GM21717 (cell line): ENCODE data around the gene PLAGL2.
"Not testable (repeated sequence)": the region's sequence is repeated elsewhere in the genome, so short reads cannot be mapped to it uniquely, and the experiment has no call there.

Source experiments
- ATAC-seq: cut with Tn5 transposase; IDR thresholded peaks from one replicate; pipeline ENCODE4 v1.9.1; 2021; ENCODE audit warnings: mild to moderate bottlenecking, moderate library complexity; ENCODE audit not compliant: unreplicated experiment

The PLAGL2 gene

GRCh38 chr20:32207626-32208498, at the start of gene PLAGL2, which contains the start of gene POFUT1:
Gene PLAGL2, minus strand, starts transcription at chr20:32207743. Its CDS starts 5,565 bp downstream, at chr20:32202178.
Gene POFUT1, plus strand, starts transcription at chr20:32207880. Its CDS starts 62 bp downstream, at chr20:32207942.
- ATAC-seq = peak; percentile 74

GRCh38 chr20:32252189-32252588, 44.6 kb upstream of the PLAGL2 start:
- no peak for ATAC-seq

- no peak for ATAC-seq
These were observed 43.9 kb upstream of the PLAGL2 start for GRCh38 chr20:32251470-32251869.

- no peak for ATAC-seq
These were observed 41.6 kb upstream of the PLAGL2 start for GRCh38 chr20:32249030-32249738.

GRCh38 chr20:32248043-32248442, 40.5 kb upstream of the PLAGL2 start:
- no peak for ATAC-seq

GRCh38 chr20:32246208-32246607, 38.7 kb upstream of the PLAGL2 start:
- ATAC-seq = not testable (repeated sequence)

GRCh38 chr20:32244959-32245358, 37.4 kb upstream of the PLAGL2 start:
- no peak for ATAC-seq

GRCh38 chr20:32244150-32244823, 36.7 kb upstream of the PLAGL2 start:
- ATAC-seq = no peak

- ATAC-seq = no peak
These were observed 34.3 kb upstream of the PLAGL2 start for GRCh38 chr20:32241807-32242206.

GRCh38 chr20:32240205-32240604, 32.7 kb upstream of the PLAGL2 start:
- ATAC-seq = no peak

- no peak for ATAC-seq
These were observed 31.2 kb upstream of the PLAGL2 start for GRCh38 chr20:32238483-32239425.

GRCh38 chr20:32237419-32237818, 29.9 kb upstream of the PLAGL2 start:
- ATAC-seq = no peak

GRCh38 chr20:32236819-32237218, 29.3 kb upstream of the PLAGL2 start:
- no peak for ATAC-seq

GRCh38 chr20:32236048-32236533, 28.5 kb upstream of the PLAGL2 start:
- no peak for ATAC-seq

- no peak for ATAC-seq
These were observed 27.9 kb upstream of the PLAGL2 start for GRCh38 chr20:32235331-32236047.

GRCh38 chr20:32234135-32234808, 26.7 kb upstream of the PLAGL2 start:
- no peak for ATAC-seq

GRCh38 chr20:32233286-32233685, 25.7 kb upstream of the PLAGL2 start:
- no peak for ATAC-seq

- ATAC-seq = no peak
These were observed 24.9 kb upstream of the PLAGL2 start for GRCh38 chr20:32232326-32232886.

GRCh38 chr20:32231847-32232246, 24.3 kb upstream of the PLAGL2 start:
- ATAC-seq = no peak
